Immature natural killer cell (primary cell): ENCODE data around the gene IL22. TPM values are rescaled to one million over a fixed set of nuclear protein-coding genes. Genes with fewer than 3 reads are reported as not detected.
"Not testable (repeated sequence)": the region's sequence is repeated elsewhere in the genome, so short reads cannot be mapped to it uniquely, and the experiment has no call there.

Source experiments
- DNase-seq, 3 donors: peaks; one replicate each; pipeline ENCODE4 v3.0.0; 2022; ENCODE audit warnings: mixed read lengths in 1 of 3
- H3K27ac Mint-ChIP-seq, 6 donors: one replicate each; pipeline ENCODE4 v1.8.0; 2020; ENCODE audit warnings: mixed read lengths in 6 of 6, mild to moderate bottlenecking in 5 of 6, inconsistent platforms in 4 of 6, moderate library complexity in 3 of 6
- H3K27me3 Mint-ChIP-seq, 3 donors: one replicate each; pipeline ENCODE4 v1.8.0; 2020 to 2021; ENCODE audit warnings: low read depth in 3 of 3, mild to moderate bottlenecking in 3 of 3, mixed read lengths in 3 of 3, moderate library complexity in 3 of 3, inconsistent platforms in 1 of 3
- H3K36me3 Mint-ChIP-seq, 3 donors: one replicate each; pipeline ENCODE4 v1.8.0; 2020; ENCODE audit warnings: mixed read lengths in 3 of 3, inconsistent platforms in 2 of 3, mild to moderate bottlenecking in 2 of 3
- H3K4me1 Mint-ChIP-seq, 2 donors: one replicate each; pipeline ENCODE4 v1.8.0; 2020; ENCODE audit warnings: inconsistent platforms in 2 of 2, mild to moderate bottlenecking in 2 of 2, mixed read lengths in 2 of 2, moderate library complexity in 1 of 2
- H3K4me3 Mint-ChIP-seq, 5 donors: one replicate each; pipeline ENCODE4 v1.8.0; 2020; ENCODE audit warnings: mild to moderate bottlenecking in 5 of 5, mixed read lengths in 5 of 5, inconsistent platforms in 3 of 5, moderate library complexity in 3 of 5
- H3K9me3 Mint-ChIP-seq, 6 donors: one replicate each; pipeline ENCODE4 v1.8.0; 2020; ENCODE audit warnings: mild to moderate bottlenecking in 6 of 6, mixed read lengths in 6 of 6, inconsistent platforms in 4 of 6, moderate library complexity in 3 of 6
- polyA plus RNA-seq, 3 donors: library from polyadenylated mRNA; unstranded; fragments of 300-500 nt; fragmentation: Illumina TruSeq; gene quantifications; one replicate each; pipeline ENCODE4 v1.2.3, GENCODE V29; 2021

IL22 gene
- polyA plus RNA-seq, 3 donors from 2014 or later = not detected

DNA sequence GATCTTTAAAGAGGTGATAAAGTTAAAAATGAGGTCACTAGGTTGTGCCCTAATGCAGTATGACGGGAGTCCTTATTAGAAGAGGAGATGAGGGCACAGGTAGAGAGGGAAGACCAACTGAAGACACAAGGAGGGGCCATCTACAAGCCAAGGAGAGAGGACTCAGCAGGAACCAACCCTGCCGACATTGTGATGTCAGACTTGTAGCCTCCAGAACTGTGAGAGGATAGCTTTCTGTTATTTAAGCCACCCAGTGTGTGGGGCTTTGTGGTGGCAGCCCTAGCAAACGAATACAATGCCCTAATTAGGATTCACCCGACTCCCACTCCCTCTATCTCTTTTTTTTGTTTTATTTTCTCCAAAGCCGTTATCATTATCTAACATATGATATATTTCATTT, 19.9 kb downstream of the IL22 start:
- Mint-ChIP-seq H3K4me3 (no peak overlapping the region), H3K4me1 (peaks cover 19 to 21% of the 10 kb centered on the region in 2 donors), H3K9me3 (no peaks in the 10 kb centered on the region), H3K27me3 (peaks cover 0 to 3% (median 2%) of the 10 kb centered on the region in 3 donors), H3K27ac (no peak overlapping the region), H3K36me3 (peaks cover 0 to 3% (median 0%) of the 10 kb centered on the region in 3 donors)
- DNase-seq = no peak

DNA sequence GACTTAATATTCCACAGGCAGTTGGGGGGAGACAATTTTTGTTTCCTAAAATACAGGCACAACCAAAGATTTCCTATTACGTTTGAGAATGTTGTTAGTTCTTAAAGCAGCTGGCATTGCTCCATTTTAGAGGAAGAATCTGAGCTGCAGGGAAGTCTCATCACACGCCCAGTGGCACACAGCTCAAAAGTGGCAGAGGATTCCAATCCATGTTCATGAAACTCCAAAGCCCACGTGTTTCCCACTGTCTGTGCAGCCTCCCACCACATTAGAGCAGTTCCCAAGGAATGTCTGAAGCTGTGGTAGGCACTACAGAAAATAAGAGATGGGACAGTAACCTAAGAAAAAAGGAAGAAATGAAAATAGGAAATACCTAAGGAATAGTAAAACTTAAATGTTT, 21.7 kb downstream of the IL22 start:
- DNase-seq = no peak
- no peak overlapping the region for H3K4me3 Mint-ChIP-seq
- no peak overlapping the region for H3K27ac Mint-ChIP-seq
- peaks cover 11 to 14% of the 10 kb centered on the region in 2 donors for H3K4me1 Mint-ChIP-seq
- no peaks in the 10 kb centered on the region for H3K9me3 Mint-ChIP-seq
- peaks cover 0 to 2% (median 0%) of the 10 kb centered on the region in 3 donors for H3K36me3 Mint-ChIP-seq
- peaks cover 2 to 3% (median 2%) of the 10 kb centered on the region in 3 donors for H3K27me3 Mint-ChIP-seq

DNA sequence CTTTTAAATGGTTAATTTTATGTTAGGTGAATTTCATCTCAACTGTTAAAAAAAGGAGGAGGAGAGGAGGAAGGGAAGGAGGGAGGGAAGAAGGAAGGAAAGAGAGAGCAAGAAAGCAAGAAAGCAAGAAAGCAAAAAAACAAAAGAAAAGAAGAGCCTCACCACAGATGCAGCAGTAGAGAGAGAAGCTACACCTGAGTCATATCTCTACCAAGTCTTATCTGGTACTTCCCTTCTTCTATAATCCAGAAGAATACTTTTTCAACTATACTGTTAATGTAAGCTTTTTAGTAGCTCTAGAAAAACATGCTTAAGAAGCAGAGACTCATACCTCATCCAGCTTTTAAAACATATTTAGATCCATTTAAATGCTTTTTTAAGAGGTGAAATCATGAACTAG, 22.2 kb downstream of the IL22 start:
- no peak overlapping the region for H3K4me3 Mint-ChIP-seq
- H3K36me3 Mint-ChIP-seq = no peaks in the 10 kb centered on the region
- peaks cover 7 to 9% of the 10 kb centered on the region in 2 donors for H3K4me1 Mint-ChIP-seq
- H3K9me3 Mint-ChIP-seq = no peaks in the 10 kb centered on the region
- peaks cover 2 to 4% (median 3%) of the 10 kb centered on the region in 3 donors for H3K27me3 Mint-ChIP-seq
- H3K27ac Mint-ChIP-seq = no peak overlapping the region
- no peak for DNase-seq

DNA sequence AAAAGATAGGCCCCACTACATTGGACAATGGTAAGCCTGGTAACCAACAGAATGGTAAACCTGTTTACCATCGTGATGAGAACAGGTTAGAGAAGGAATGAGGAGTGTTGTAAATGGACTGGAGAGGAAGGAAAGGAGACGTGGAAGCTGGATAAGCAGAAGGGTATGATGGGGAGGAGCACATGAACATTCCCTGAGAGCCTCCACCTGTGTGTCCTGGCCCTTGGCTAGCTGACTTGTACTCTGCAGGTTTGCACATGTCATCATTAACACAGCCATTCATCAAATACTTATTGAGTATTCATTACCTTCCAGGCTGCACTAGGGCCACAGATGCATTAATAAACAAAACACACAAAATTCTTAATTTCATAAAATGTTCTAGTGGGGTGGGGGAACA, 23.4 kb downstream of the IL22 start:
- no peaks in the 10 kb centered on the region for H3K9me3 Mint-ChIP-seq
- DNase-seq = no peak
- no peak overlapping the region for H3K4me3 Mint-ChIP-seq
- H3K27ac Mint-ChIP-seq = no peak overlapping the region
- H3K4me1 Mint-ChIP-seq = no peaks in the 10 kb centered on the region
- peaks cover 0 to 5% (median 2%) of the 10 kb centered on the region in 3 donors for H3K27me3 Mint-ChIP-seq
- no peaks in the 10 kb centered on the region for H3K36me3 Mint-ChIP-seq

DNA sequence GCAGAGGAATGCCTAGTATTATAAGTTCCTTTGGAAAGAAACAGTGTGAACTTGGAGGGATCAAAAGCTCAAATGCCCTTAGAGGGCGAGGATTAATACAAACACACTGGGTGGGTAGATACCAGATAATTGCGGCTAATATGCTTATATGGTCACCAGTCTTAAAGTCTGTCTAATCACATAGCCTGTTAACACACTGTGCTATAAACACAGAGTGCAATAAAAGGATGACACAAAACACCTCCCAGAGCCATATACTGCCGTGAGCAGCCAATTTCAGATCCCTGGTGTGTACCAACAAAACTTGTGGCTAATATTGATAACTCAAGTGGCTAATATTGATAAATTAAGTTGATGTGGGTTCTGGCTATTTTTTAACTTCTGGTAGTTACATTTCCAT, 26.0 kb downstream of the IL22 start:
- Mint-ChIP-seq H3K27ac (no peak overlapping the region), H3K4me3 (no peak overlapping the region), H3K27me3 (peaks cover 0 to 4% (median 2%) of the 10 kb centered on the region in 3 donors), H3K4me1 (peaks cover 8 to 14% of the 10 kb centered on the region in 2 donors), H3K36me3 (no peaks in the 10 kb centered on the region), H3K9me3 (no peaks in the 10 kb centered on the region)
- DNase-seq = no peak

DNA sequence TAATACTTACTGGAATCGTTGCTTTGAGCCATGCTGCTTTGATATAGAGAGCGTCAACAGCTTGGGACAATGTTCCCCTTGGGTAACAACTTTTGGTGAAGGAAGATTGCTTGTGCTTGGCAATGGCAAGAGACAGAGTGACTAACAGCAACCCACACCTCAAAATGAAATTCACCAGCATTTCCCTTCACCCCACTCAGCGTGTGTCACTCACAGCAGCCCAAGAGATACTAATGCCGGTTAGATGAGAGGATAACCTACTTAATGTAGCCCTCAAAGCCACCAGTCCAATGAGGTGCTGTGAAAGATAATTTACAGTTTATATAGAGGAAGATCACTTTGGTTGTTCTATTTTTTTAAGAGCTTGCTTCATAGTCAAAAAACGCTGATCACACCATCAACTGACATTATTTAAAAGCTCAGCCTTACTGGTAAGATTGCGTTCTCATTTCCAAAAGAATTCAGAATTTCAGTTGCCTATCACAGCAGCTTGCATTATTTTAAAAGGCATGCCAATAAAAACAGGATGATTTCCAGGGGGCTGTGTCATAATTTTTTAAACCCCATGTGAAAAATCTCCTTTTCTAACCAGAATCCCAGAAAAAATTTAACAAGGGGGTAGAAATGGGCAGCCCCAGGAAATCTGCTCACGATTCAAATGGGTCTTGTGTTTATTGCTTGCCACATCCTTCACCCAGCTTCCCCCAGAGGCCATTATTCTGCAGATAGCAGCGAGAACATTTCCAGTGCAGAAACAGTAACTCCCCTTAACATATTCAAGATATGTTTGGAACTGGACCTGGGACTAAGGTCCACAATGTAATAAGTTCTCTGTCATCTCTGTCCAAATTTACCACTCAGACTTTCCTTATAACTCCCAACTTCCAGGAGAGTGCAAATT, 27.6 kb downstream of the IL22 start, which contains the start of gene IL26:
Gene IL26 (minus strand): TSS at position 235 of the 901 bp plus-strand sequence. CDS start 54 bp downstream, at position 181.
- DNase-seq = no peak
- Mint-ChIP-seq H3K9me3 (no peaks in the 10 kb centered on the region), H3K27ac (no peak within 1 kb of the TSS), H3K27me3 (peaks cover 0 to 4% (median 2%) of the 10 kb centered on the region in 3 donors), H3K4me1 (peaks cover 8 to 14% of the 10 kb centered on the region in 2 donors), H3K36me3 (no peaks in the 10 kb centered on the region), H3K4me3 (no peak within 1 kb of the TSS)

DNA sequence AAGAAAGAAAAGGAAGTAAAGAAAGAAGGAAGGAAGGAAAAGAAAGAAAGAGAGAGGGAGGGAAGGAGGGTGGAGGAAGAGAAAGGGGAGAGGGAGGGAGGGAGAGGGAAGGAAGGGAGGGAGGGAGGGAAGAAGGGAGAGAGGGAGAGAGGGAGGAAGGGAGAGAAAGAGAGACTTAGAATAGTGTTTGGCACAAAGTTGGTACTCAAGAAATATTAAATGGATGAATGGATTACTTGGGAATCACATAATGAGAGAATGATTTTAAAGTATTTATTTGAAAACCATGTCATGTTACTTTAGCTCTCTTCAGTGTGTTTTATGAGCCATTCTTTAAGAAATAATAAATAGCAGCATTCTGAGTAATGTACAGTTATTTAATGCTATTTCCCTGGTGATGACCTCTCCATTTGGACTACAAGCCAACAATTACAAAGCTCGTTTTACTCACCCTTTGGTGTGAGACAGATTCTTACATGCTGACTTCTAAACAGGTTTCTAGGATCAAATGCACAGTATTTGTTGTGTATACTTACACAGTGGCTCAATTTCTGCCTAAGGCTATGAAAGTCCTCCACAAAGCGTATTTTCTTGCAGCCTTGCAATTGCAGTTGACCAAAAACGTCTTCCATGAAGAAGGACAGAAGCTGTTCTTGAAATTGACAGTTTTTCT, 28.7 kb downstream of the IL22 start:
- Mint-ChIP-seq H3K27ac (no peak overlapping the region), H3K4me1 (peaks cover 8 to 14% of the 10 kb centered on the region in 2 donors), H3K4me3 (no peak overlapping the region), H3K27me3 (peaks cover 2 to 4% (median 2%) of the 10 kb centered on the region in 3 donors), H3K36me3 (no peaks in the 10 kb centered on the region), H3K9me3 (no peaks in the 10 kb centered on the region)
- no peak for DNase-seq

DNA sequence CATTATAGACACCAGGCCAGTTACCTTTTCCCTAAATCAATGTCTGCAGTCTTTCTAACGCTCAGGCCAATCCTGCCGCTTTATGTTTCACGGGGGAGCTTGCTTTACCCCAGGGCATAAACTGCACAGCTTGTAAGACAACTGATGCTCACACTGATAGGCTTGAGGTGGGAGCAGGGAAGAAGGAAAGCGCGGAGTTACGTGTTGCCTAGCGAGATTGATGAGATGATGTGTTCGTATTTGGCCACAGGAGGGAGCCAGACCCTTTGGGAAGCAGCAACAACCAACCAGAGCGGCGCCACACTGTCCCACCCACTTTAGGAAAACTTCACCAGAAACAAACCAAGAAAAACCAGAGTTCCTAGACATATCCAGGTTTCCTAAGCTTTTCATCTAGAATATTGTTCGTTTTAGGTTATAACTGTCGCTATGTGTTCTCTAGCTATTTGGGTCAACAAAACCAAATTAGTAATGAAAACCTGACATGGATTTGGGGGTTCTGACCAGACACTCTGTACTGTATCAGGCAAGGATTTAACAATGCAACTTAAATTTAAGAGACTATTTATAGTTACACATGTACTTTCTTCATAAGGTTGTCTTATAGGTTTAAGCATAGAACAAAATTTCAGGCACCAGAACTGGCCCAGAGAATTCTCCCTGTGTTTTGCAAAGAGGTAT, 30.2 kb downstream of the IL22 start:
- peaks cover 2 to 4% (median 2%) of the 10 kb centered on the region in 3 donors for H3K27me3 Mint-ChIP-seq
- peak; percentile 65 to 70 (median 67) for DNase-seq
- no peaks in the 10 kb centered on the region for H3K9me3 Mint-ChIP-seq
- peak overlapping the region; percentile 44 to 74 (median 59) for H3K4me3 Mint-ChIP-seq
- H3K4me1 Mint-ChIP-seq = peaks cover 8 to 14% of the 10 kb centered on the region in 2 donors
- peak overlapping the region in 1 of 6 donors; percentile 48 for H3K27ac Mint-ChIP-seq
- H3K36me3 Mint-ChIP-seq = no peaks in the 10 kb centered on the region

DNA sequence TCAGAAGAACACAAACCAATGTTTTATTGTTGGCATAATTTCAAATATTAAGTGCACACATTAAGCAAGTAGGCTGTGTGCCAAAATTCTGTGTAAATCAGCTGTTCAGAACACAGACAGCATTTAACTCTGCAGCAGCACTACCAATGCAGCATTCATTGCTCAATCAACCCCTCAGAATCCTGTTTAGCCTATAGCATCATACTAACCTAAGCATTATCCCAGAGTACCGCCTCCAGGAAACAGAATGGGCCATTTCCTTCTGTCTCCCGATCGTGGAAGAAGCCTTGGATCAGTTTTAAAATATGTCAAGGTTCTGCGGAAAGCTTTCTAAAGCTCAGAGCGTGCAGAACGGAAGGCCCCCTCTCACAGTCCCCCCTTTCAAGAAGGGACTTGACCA, 31.1 kb downstream of the IL22 start:
- no peaks in the 10 kb centered on the region for H3K9me3 Mint-ChIP-seq
- no peaks in the 10 kb centered on the region for H3K36me3 Mint-ChIP-seq
- DNase-seq = no peak
- H3K27me3 Mint-ChIP-seq = peaks cover 2 to 8% (median 4%) of the 10 kb centered on the region in 3 donors
- H3K4me1 Mint-ChIP-seq = peaks cover 8 to 14% of the 10 kb centered on the region in 2 donors
- H3K4me3 Mint-ChIP-seq = no peak overlapping the region
- no peak overlapping the region for H3K27ac Mint-ChIP-seq

DNA sequence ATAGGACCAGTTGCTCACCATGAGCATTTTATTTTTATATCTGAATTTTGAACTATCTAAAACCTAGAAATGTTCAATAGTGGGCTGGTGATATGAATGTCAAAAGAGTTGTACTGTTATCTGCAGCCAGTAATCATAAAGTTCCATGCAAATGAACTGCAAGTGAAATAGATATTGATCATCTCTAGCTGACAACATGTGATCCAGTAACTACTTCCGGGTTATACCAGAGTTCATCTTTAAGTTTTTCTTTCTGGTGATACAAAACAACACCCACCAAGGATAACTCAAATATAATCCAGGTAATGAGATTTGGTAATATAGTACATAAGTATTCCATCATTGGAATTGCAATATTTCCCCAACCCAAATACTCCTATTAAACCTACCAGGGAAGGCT, 31.9 kb downstream of the IL22 start:
- Mint-ChIP-seq H3K27ac (no peak overlapping the region), H3K4me3 (no peak overlapping the region), H3K27me3 (peaks cover 2 to 6% (median 4%) of the 10 kb centered on the region in 3 donors), H3K9me3 (no peaks in the 10 kb centered on the region), H3K36me3 (no peaks in the 10 kb centered on the region), H3K4me1 (peaks cover 8 to 14% of the 10 kb centered on the region in 2 donors)
- no peak for DNase-seq

DNA sequence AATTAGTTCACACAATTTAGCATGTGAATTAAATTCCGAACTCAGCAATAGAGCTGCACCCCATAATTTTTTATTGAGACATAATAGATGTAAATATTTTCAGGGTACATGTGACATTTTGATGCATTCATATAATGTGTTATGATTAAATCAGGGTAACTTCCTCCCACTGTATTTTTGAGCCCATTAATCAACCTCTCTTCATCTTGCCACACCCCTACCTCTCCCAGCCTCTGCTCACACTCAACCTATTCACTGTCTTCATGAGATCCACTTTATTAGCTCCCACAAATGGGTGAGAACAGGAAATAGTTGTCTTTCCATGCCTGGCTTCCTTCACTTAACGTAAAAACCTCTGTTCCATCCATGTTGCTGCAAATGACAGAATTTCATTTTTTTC, 42.5 kb downstream of the IL22 start:
- no peak overlapping the region for H3K27ac Mint-ChIP-seq
- peaks cover 0 to 4% (median 4%) of the 10 kb centered on the region in 3 donors for H3K27me3 Mint-ChIP-seq
- no peaks in the 10 kb centered on the region for H3K36me3 Mint-ChIP-seq
- no peak overlapping the region for H3K4me3 Mint-ChIP-seq
- H3K4me1 Mint-ChIP-seq = no peaks in the 10 kb centered on the region
- no peak for DNase-seq
- H3K9me3 Mint-ChIP-seq = peaks cover 0 to 1% (median 0%) of the 10 kb centered on the region in 6 donors

DNA sequence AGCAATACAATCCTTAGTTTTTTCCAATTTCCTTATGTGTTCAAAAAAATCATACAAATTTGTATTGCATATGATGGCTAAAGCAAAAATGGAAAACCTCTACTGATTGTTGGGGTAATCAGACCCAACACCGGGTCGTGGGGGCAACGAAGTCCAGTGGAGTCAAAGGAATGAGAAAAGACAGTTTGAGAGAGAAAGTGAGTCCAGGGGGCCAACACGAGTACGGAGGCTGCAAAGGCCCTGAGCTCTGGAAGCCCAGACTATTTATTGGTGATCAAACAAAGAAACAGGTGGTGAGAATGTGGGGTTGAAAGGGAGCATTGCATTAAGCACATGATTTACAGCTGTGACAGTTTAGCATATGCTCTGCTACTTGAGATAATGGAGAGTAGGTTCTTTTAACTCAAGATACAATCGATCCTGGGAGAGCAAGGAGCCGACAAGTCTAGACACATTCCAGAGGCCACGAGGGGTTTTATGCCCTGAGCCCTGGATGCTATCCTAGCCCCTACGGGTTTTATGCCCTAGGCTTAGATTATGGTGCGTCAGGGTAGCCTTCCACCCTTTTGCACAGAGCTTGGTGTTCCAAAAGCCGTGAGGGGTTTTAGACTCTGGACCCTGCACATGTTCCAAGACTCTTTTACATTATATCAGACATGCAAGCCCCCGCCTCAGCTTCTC, 44.2 kb downstream of the IL22 start:
- H3K27me3 Mint-ChIP-seq, H3K4me1 Mint-ChIP-seq, H3K9me3 Mint-ChIP-seq, H3K4me3 Mint-ChIP-seq, H3K36me3 Mint-ChIP-seq, DNase-seq: not testable (repeated sequence)
- peak overlapping the region in 1 of 6 donors; percentile 22 for H3K27ac Mint-ChIP-seq

DNA sequence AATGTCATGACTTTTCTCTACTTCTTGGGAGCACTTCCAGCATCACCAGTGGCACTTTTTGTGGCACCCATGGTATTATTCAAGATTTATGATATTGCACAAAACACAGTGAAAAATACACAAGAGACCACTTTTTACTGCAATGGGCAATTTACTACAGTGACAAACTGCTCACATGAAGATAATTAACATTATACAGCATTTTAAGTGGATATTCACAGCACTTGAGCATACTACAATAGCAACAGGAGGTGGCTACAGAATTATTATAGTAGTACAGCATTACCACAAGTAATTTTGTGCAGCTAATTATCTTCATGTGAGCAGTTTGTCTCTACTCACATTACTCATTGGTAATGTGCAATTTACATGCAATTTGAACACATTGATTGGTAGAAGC, 46.1 kb downstream of the IL22 start:
- DNase-seq = no peak
- H3K27ac Mint-ChIP-seq = no peak overlapping the region

More for the DNA sequence above, 46.1 kb downstream of the IL22 start:
- H3K27me3 Mint-ChIP-seq = peaks cover 0 to 4% (median 0%) of the 10 kb centered on the region in 3 donors
- H3K4me1 Mint-ChIP-seq = peaks cover 15 to 16% of the 10 kb centered on the region in 2 donors
- H3K9me3 Mint-ChIP-seq = peaks cover 0 to 1% (median 0%) of the 10 kb centered on the region in 6 donors
- no peak overlapping the region for H3K4me3 Mint-ChIP-seq
- H3K36me3 Mint-ChIP-seq = no peaks in the 10 kb centered on the region
